K562 (cell line): ENCODE results near the gene EID2. TPM values are rescaled to one million over a fixed set of nuclear protein-coding genes. Genes with fewer than 3 reads are reported as not detected.

Experiments
- ATAC-seq: fragments of 200-7000 bp; cut with Tn5 transposase; 3 replicates; pipeline ENCODE4 v1.9.1; 2020; ENCODE audit warnings: moderate library complexity
- BruUV-seq: library from RNA; stranded (reverse); fragments of 400-500 nt; replicated peaks from 2 replicates; lab custom pipeline; 2021; lab: Mats Ljungman, UMichigan
- CTCF ChIA-PET: fragments of 300-600 bp; formaldehyde crosslinking; extraction: SDS; loops from one replicate; lab custom pipeline; 2021; ENCODE audit warnings: low intra/inter-chr PET ratio; lab: Yijun Ruan, JAX
- POLR2A ChIA-PET: fragments of 300-600, 350-650 bp; sonication (Branson Sonifier 250); formaldehyde crosslinking; extraction: SDS; loops from one replicate; lab custom pipeline; 2021; ENCODE audit warnings: antibody characterized with exemption, inconsistent platforms; lab: Yijun Ruan, JAX
- DNase-seq, 4 experiments: peaks; one replicate each; pipeline versions ENCODE4 v3.0.0 to v3.0.0-alpha.2; 2011 to 2018; ENCODE audit warnings: low spot score in 3 of 4, mixed read lengths in 3 of 4; ENCODE audit errors: extremely low read depth in 1 of 4
- FAIRE-seq: peaks from 2 replicates; lab custom pipeline; 2011; peaks lifted over from hg19 to GRCh38; lab: Jason Lieb, UNC
- H2AFZ ChIP-seq: 2 replicates; pipeline ENCODE4 v1.6.0; 2011; ENCODE audit warnings: low read depth, low read length, control low read depth, inconsistent platforms
- H3K27ac ChIP-seq: fragments of 200-600 bp; 3 replicates; pipeline ENCODE4 v1.8.0; 2011; ENCODE audit warnings: low read depth, mild to moderate bottlenecking, control low read depth, inconsistent platforms, low read length, moderate library complexity, mixed read lengths; ENCODE audit errors: extremely low read depth
- H3K27me3 ChIP-seq, 2 experiments: fragments of 300-600 bp in 1 of 2; 2 replicates in 1 of 2; 3 replicates in 1 of 2; pipeline versions ENCODE4 v1.6.0 to v1.8.0; 2011; ENCODE audit warnings: inconsistent platforms in 2 of 2, low read length in 2 of 2, mild to moderate bottlenecking in 1 of 2, mixed read lengths in 1 of 2, moderate library complexity in 1 of 2; ENCODE audit not compliant: control insufficient read depth in 2 of 2, insufficient read depth in 2 of 2
- H3K36me3 ChIP-seq: fragments of 300-600 bp; 3 replicates; pipeline ENCODE4 v1.8.0; 2011; ENCODE audit warnings: mild to moderate bottlenecking, low read length, inconsistent platforms; ENCODE audit not compliant: control insufficient read depth, insufficient read depth
- H3K4me1 ChIP-seq, 2 experiments: fragments of 200-600 bp in 1 of 2; replicated peaks in 1 of 2; 2 replicates in 1 of 2; 3 replicates in 1 of 2; pipeline versions ENCODE4 v1.5.1 to v1.8.0; 2011; ENCODE audit warnings: inconsistent platforms in 2 of 2, low read length in 2 of 2, mild to moderate bottlenecking in 1 of 2, mixed read lengths in 1 of 2, moderate library complexity in 1 of 2; ENCODE audit not compliant: control insufficient read depth in 2 of 2, insufficient read depth in 2 of 2
- H3K4me2 ChIP-seq: 2 replicates; pipeline ENCODE4 v1.6.1; 2011; ENCODE audit warnings: low read length, control low read depth, inconsistent platforms, mixed read lengths; ENCODE audit not compliant: insufficient read depth
- H3K4me3 ChIP-seq: fragments of 200-600 bp; sonication (generic), shearing (Covaris generic); 2 replicates; pipeline ENCODE4 v1.5.1; 2016; ENCODE audit warnings: control low read depth, inconsistent platforms
- H3K79me2 ChIP-seq: fragments of 200-600 bp; 3 replicates; pipeline ENCODE4 v1.8.0; 2011; ENCODE audit warnings: low read length, inconsistent platforms; ENCODE audit not compliant: control insufficient read depth, insufficient read depth
- H3K9ac ChIP-seq, 2 experiments: 2 replicates each; pipeline versions ENCODE4 v1.6.0 to v1.6.1; 2011; ENCODE audit warnings: low read depth in 2 of 2, low read length in 2 of 2, control low read depth in 1 of 2, inconsistent platforms in 1 of 2, mild to moderate bottlenecking in 1 of 2, mixed read lengths in 1 of 2; ENCODE audit not compliant: insufficient read depth in 1 of 2
- H3K9me1 ChIP-seq: one replicate; pipeline ENCODE4 v1.6.0; 2011; ENCODE audit warnings: inconsistent platforms, mild to moderate bottlenecking, low read length, moderate library complexity; ENCODE audit not compliant: control insufficient read depth, insufficient read depth
- H3K9me3 ChIP-seq: replicated peaks from 2 replicates; pipeline ENCODE4 v1.5.1; 2011; ENCODE audit warnings: low read depth, low read length, inconsistent platforms; ENCODE audit not compliant: control insufficient read depth, insufficient read depth
- H4K20me1 ChIP-seq: replicated peaks from 2 replicates; pipeline ENCODE4 v1.6.1; 2011; ENCODE audit warnings: low read length, inconsistent platforms, mixed read lengths; ENCODE audit not compliant: control insufficient read depth, insufficient read depth
- ASH1L ChIP-seq: fragments of 450-650 bp; IDR thresholded peaks from 2 replicates; pipeline ENCODE4 v1.6.1; 2018; ENCODE audit warnings: borderline replicate concordance, mild to moderate bottlenecking, low read depth; ENCODE audit not compliant: partially characterized antibody
- FOXA1 ChIP-seq: fragments of 450-650 bp; IDR thresholded peaks from 2 replicates; pipeline ENCODE4 v1.6.1; 2016; ENCODE audit warnings: mild to moderate bottlenecking, borderline replicate concordance
- FOXK2 ChIP-seq, 2 experiments: fragments of 450-650 bp; IDR thresholded peaks in 1 of 2; conservative IDR thresholded peaks in 1 of 2; 2 replicates each; pipeline ENCODE4 v1.6.1; 2016; ENCODE audit warnings: low read depth in 2 of 2, mild to moderate bottlenecking in 1 of 2
- GTF3C2 ChIP-seq: IDR thresholded peaks from 3 replicates; pipeline ENCODE4 v1.6.1; 2011; ENCODE audit warnings: borderline replicate concordance, mild to moderate bottlenecking, moderate library complexity; ENCODE audit not compliant: insufficient read length; ENCODE audit errors: extremely low read depth
- KAT2B ChIP-seq: IDR thresholded peaks from one replicate; pipeline ENCODE4 v1.6.1; 2012; ENCODE audit warnings: low read depth, mild to moderate bottlenecking, control low read depth, inconsistent platforms, low read length, moderate library complexity
- KHSRP ChIP-seq: fragments of 450-650 bp; IDR thresholded peaks from 2 replicates; pipeline ENCODE4 v1.6.1; 2017
- KLF10 ChIP-seq: fragments of 250-450 bp; sonication (Bioruptor Pico); IDR thresholded peaks from 2 replicates; pipeline ENCODE4 v1.6.1; 2021; ENCODE audit warnings: matching md5 sums
- POLR2A ChIP-seq: fragments of 450-650 bp; conservative IDR thresholded peaks from 2 replicates; pipeline ENCODE4 v1.6.1; 2016
- PRPF4 ChIP-seq: fragments of 200-400 bp; formaldehyde crosslinking; IDR thresholded peaks from one replicate; pipeline ENCODE4 v1.6.1; 2017; ENCODE audit warnings: low read length, low read depth, mild to moderate bottlenecking; ENCODE audit not compliant: insufficient read depth, poor library complexity, severe bottlenecking
- RBM15 ChIP-seq: fragments of 200-400 bp; formaldehyde crosslinking; IDR thresholded peaks from 2 replicates; pipeline ENCODE4 v1.6.1; 2018; ENCODE audit warnings: mild to moderate bottlenecking, low read length, moderate library complexity; ENCODE audit not compliant: insufficient read depth
- STAT5B ChIP-seq: fragments of 250-450 bp; sonication (Bioruptor Pico); IDR thresholded peaks from 2 replicates; pipeline ENCODE4 v1.8.0; 2021; ENCODE audit warnings: mild to moderate bottlenecking, inconsistent platforms
- TAL1 ChIP-seq: fragments of 450-650 bp; IDR thresholded peaks from 2 replicates; pipeline ENCODE4 v1.6.1; 2016; ENCODE audit warnings: mild to moderate bottlenecking
- TEAD4 ChIP-seq, 2 experiments: sonication (generic) in 1 of 2; formaldehyde crosslinking in 1 of 2; IDR thresholded peaks; 2 replicates each; pipeline versions ENCODE4 v1.6.1 to v1.8.0; 2012 to 2022; ENCODE audit warnings: borderline replicate concordance in 1 of 2, inconsistent platforms in 1 of 2, low read length in 1 of 2, mild to moderate bottlenecking in 1 of 2, missing genetic modification reagents in 1 of 2
- XRCC4 ChIP-seq: IDR thresholded peaks from one replicate; pipeline ENCODE4 v1.6.1; 2011; ENCODE audit not compliant: insufficient read depth, insufficient read length; ENCODE audit errors: extremely low read depth
- ZBTB7A ChIP-seq: IDR thresholded peaks from 2 replicates; pipeline ENCODE4 v1.6.1; 2011; ENCODE audit warnings: low read depth, mild to moderate bottlenecking, low read length, moderate library complexity, borderline replicate concordance; ENCODE audit not compliant: control insufficient read depth
- ZNF197 ChIP-seq: fragments of 200-800 bp; sonication (Bioruptor generic); IDR thresholded peaks from 2 replicates; pipeline ENCODE4 v1.6.1; 2016; ENCODE audit warnings: low read depth, missing genetic modification characterization, missing compliant biosample characterization
- WGBS: fragments of 100-300 bp; shearing (Covaris generic); methylation state at CpG from one replicate; pipeline ENCODE4 v1.1.6; 2016; ENCODE audit warnings: low coverage, mixed read lengths; ENCODE audit not compliant: insufficient coverage; ENCODE audit errors: missing lambda C conversion rate; 5-methylcytosine and 5-hydroxymethylcytosine counted together
- in situ Hi-C: fragments of 300-500 bp; cut with MboI; formaldehyde crosslinking; loops from 4 replicates; pipeline ENCODE4 v1.15.0; 2018; ENCODE audit warnings: inconsistent platforms, mixed read lengths
- intact Hi-C: fragments of 100-400 bp; cut with micrococcal nuclease; formaldehyde crosslinking; loops from 2 replicates; pipeline ENCODE4 v1.14.2; 2022
- polyA plus RNA-seq, 8 experiments: library from polyadenylated mRNA; depleted of rRNA in 4 of 8; stranded (reverse) in 5 of 8; unstranded in 3 of 8; fragments of >200 nt; fragmentation: Nextera tagmentation in 2 of 8; fragmentation: Illumina TruSeq in 1 of 8; extraction: Ambion mirVana in 2 of 8; extraction: Trizol in 1 of 8; gene quantifications; 2 replicates each; pipeline versions ENCODE4 v1.2.1 to v1.2.3, GENCODE V29; 2011 to 2014; ENCODE audit warnings: inconsistent platforms in 1 of 8, missing spikeins in 1 of 8
- total RNA-seq, 7 experiments: library from RNA; depleted of rRNA in 6 of 7; stranded (reverse); fragments of >200 nt in 6 of 7; fragmentation: Illumina TruSeq in 2 of 7; extraction: Trizol in 2 of 7; gene quantifications; 2 replicates each; pipeline versions ENCODE4 v1.2.1 to v1.2.3, GENCODE V29; 2011 to 2021; ENCODE audit warnings: low replicate concordance in 1 of 7

Gene EID2
- total and polyA plus RNA-seq, 9 of the 15 experiments (the other 6 are each of a cell fraction or from before 2014, with no cell fraction given) = 2.5 to 18.5 (median 11.3) TPM

- Histone ChIP-seq H3K79me2 (no peaks in the 10 kb centered on the region), H3K4me1 (peaks cover 6 to 20% of the 10 kb centered on the region in 2 experiments; a peak in 4 of 5 replicates), H3K27ac (no peak overlapping the region), H3K36me3 (peaks cover 23% of the 10 kb centered on the region; the same call in 2 of the 3 replicates), H3K27me3 (no peaks in the 10 kb centered on the region), H3K4me3 (no peak overlapping the region), H3K9me1 (no peaks in the 10 kb centered on the region), H3K9me3 (no peaks in the 10 kb centered on the region), H2AFZ (no peak overlapping the region), H3K9ac (no peak overlapping the region; a peak in 1 of 4 replicates), H3K4me2 (no peak overlapping the region), H4K20me1 (no peaks in the 10 kb centered on the region)
- FAIRE-seq (no peak), DNase-seq (no peak), ATAC-seq (no peak)
- BruUV-seq = no TSS peak
- WGBS = 78% methylated on average over 4 of the region's 5 CpGs
- intact Hi-C loops = loop anchor here (5.0 kb wide), 1 partner anchor 178 kb away; no protein-coding TSS in a partner anchor
- in situ Hi-C loops = no loop called here
- CTCF ChIA-PET = no interaction called here
- POLR2A ChIA-PET = no interaction called here
- TF ChIP-seq FOXK2 (conservative IDR thresholded peaks at IDR 0.05 in 1 of 2, IDR thresholded peaks at IDR 0.05 in 1 of 2; ENCODE audit: low read depth in 2 of 2) (no peak), KAT2B (no peak), TEAD4 (IDR thresholded peaks at IDR 0.05; ENCODE audit: low read length) (no peak), TEAD4 (CRISPR knock-in tag; IDR thresholded peaks at IDR 0.05; ENCODE audit: borderline replicate concordance) (no peak), KHSRP (no peak), TAL1 (no peak), RBM15 (no peak), ZNF197 (CRISPR knock-in tag) (no peak), PRPF4 (no peak), ZBTB7A (no peak), XRCC4 (no peak), ASH1L (no peak), KLF10 (CRISPR knock-in tag) (no peak), GTF3C2 (no peak), POLR2A (no peak), FOXA1 (no peak), STAT5B (no peak)
Measured at GRCh38 chr19:39494661-39495060, 45.3 kb downstream of the EID2 start.
